ENCODE data around the gene POGK. TPM values are rescaled to one million over a fixed set of nuclear protein-coding genes. Genes with fewer than 3 reads are reported as not detected.

POGK gene
- 27.2 and 29.8 TPM in 2 replicates for total RNA-seq (2022)
- Bru-seq, nascent RNA = percentile 93 among the genes with signal in this experiment
- BruChase-seq, experiment 1, labeled RNA remaining after a 2-hour chase = percentile 96 among the genes with signal in this experiment
- BruChase-seq, experiment 2, labeled RNA remaining after a 6-hour chase = percentile 87 among the genes with signal in this experiment
- long read RNA-seq, full-length matches to known transcripts = 4 of 16 reads
- long read RNA-seq, partial matches to known transcripts = 7 of 16 reads
- long read RNA-seq, other reads (novel, unspliced or antisense) = 5 of 16 reads

DNA sequence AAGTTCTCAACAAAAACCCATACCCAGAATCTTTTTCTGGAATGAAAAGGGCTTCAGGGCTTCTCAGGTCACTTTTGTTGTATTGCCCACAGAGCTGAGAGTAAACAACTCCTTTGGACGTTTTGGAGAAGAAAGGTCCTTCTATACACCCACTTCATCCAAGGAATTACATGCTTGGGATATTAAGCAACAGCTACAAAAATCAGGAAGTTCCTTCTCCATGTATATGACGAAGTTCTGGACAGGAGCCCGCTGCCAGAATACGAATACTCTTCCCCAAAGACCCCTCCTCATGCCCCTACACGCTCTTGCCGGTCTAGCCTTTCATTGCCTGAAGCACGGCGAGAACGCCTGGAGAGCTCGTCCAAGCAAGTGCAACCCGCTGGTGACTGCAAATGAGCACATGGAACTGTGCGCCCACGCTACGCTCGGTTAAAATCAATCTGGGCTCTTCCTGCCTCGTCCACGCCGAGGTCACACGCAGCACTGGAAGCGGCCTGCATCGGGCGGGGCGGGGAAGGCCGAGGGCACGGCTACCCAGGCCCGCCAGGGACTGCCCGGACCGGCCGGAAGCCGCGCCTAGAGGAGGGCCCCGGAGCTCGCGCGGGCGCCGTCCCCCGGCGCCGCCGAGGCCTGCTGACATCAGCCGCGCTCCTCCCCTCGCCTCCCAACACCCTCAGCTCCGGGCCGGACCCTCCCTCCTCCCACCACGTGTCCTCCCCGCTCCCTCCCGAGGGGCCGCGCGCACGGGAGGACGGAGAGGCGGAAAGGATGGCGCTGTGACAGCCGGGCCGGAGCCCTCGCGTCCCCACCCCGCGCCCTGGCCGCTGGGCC is at the start of gene POGK:
Gene POGK, plus strand, starts transcription at position 710 of the 834 bp plus-strand sequence. CDS start 1,482 bp downstream, outside the sequence.
- H3K36me3 Mint-ChIP-seq (ENCODE audit: insufficient read depth, unreplicated experiment) = peaks cover 41% of the 10 kb centered on the region
- TF ChIP-seq, protein P1, sequence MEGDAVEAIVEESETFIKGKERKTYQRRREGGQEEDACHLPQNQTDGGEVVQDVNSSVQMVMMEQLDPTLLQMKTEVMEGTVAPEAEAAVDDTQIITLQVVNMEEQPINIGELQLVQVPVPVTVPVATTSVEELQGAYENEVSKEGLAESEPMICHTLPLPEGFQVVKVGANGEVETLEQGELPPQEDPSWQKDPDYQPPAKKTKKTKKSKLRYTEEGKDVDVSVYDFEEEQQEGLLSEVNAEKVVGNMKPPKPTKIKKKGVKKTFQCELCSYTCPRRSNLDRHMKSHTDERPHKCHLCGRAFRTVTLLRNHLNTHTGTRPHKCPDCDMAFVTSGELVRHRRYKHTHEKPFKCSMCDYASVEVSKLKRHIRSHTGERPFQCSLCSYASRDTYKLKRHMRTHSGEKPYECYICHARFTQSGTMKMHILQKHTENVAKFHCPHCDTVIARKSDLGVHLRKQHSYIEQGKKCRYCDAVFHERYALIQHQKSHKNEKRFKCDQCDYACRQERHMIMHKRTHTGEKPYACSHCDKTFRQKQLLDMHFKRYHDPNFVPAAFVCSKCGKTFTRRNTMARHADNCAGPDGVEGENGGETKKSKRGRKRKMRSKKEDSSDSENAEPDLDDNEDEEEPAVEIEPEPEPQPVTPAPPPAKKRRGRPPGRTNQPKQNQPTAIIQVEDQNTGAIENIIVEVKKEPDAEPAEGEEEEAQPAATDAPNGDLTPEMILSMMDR (IDR thresholded peaks at IDR 0.05; ENCODE audit: insufficient read depth in 1 of 2, low read depth in 1 of 2, low read length in 1 of 2, severe bottlenecking in 1 of 2, unreplicated experiment in 1 of 2) = no peak
- no TSS peak for BruUV-seq (replicated peaks)

DNA sequence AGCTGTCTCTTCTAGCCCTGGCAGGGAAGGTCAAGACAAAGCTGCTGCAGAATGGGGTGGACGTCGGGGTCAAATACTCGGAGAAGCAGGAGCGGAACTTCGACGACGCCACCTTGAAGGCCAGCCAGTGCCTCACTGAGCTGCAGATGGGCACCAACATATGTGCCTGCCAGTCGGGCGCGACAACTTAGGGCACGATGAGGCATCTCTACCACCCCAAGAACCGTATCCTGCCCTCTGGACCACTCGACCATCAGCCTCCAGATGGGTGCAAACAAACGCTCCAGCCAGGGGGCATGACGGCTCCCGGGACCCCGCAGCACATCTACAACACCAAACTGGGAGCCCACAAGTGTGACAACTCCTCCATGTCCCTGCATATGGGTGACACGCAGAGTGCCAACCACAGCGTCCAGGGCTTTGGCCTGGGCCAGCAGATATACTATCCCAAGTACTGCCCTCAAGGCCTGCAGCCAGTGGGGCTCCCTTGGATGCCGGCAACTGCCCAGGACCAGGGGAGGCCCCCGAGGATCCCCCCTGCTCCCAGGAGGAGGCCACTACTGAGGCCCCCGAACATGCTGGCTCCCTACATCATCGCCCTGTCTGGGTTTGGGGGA is 42.5 kb upstream of the POGK start:
- Mint-ChIP-seq H3K4me1 (ENCODE audit: low read depth, unreplicated experiment) (no peaks in the 10 kb centered on the region), H3K36me3 (ENCODE audit: insufficient read depth, unreplicated experiment) (no peaks in the 10 kb centered on the region), H3K4me3 (ENCODE audit: unreplicated experiment) (no peak overlapping the region), H3K27me3 (ENCODE audit: insufficient read depth, unreplicated experiment) (peaks cover 24% of the 10 kb centered on the region), H3K9me3 (ENCODE audit: unreplicated experiment) (no peaks in the 10 kb centered on the region), H3K27ac (ENCODE audit: unreplicated experiment) (no peak overlapping the region)
- no peaks in the 10 kb centered on the region for H3K36me3 ChIP-seq (ENCODE audit: control insufficient read depth, insufficient read depth, low read length)
- DNase-seq = no peak
- TF ChIP-seq, protein P1 (IDR thresholded peaks at IDR 0.05; ENCODE audit: insufficient read depth in 1 of 2, low read depth in 1 of 2, low read length in 1 of 2, severe bottlenecking in 1 of 2, unreplicated experiment in 1 of 2) = no peak
- POLR2A ChIA-PET = no interaction called here
- H3K9me3 ChIP-seq = no peaks in the 10 kb centered on the region
- no peaks in the 10 kb centered on the region for H3K27me3 ChIP-seq (replicated peaks; ENCODE audit: control insufficient read depth, insufficient read depth, low read length)
- CTCF ChIA-PET = no interaction called here
- H3K4me1 ChIP-seq = no peaks in the 10 kb centered on the region
- no TSS peak for BruUV-seq (replicated peaks)
- intact Hi-C loops (cut with micrococcal nuclease; ENCODE audit: unreplicated experiment) = no loop called here
- H3K4me3 ChIP-seq (ENCODE audit: low read depth, low read length) = no peak overlapping the region

More for the DNA sequence above, at the start of gene POGK:
- CTCF ChIA-PET = interaction anchor here (0.7 to 1.1 kb wide), 2 partner anchors 37 to 71 kb away, joined by 3 read pairs; no protein-coding TSS in a partner anchor
- H3K4me1 Mint-ChIP-seq (ENCODE audit: low read depth, unreplicated experiment) = peaks cover 37% of the 10 kb centered on the region
- Histone ChIP-seq H3K4me3 (ENCODE audit: low read depth, low read length) (peak within 1 kb of the TSS; percentile 83), H3K36me3 (ENCODE audit: control insufficient read depth, insufficient read depth, low read length) (peaks cover 3% of the 10 kb centered on the region), H3K4me1 (peaks cover 40% of the 10 kb centered on the region), H3K27me3 (replicated peaks; ENCODE audit: control insufficient read depth, insufficient read depth, low read length) (no peaks in the 10 kb centered on the region), H3K9me3 (no peaks in the 10 kb centered on the region; the same call in 1 of the 2 replicates)
- POLR2A ChIA-PET = interaction anchor here (0.6 to 3.1 kb wide), 6 partner anchors 13 to 406 kb away, joined by 3 to 17 read pairs (median 3); partner anchors contain the start of genes POU2F1 and TADA1
- H3K27ac Mint-ChIP-seq (ENCODE audit: unreplicated experiment) = peak within 1 kb of the TSS; percentile 91
- H3K27me3 Mint-ChIP-seq (ENCODE audit: insufficient read depth, unreplicated experiment) = no peaks in the 10 kb centered on the region
- DNase-seq = peak; percentile 91 to 93
- H3K4me3 Mint-ChIP-seq (ENCODE audit: unreplicated experiment) = peak within 1 kb of the TSS; percentile 78
- no peaks in the 10 kb centered on the region for H3K9me3 Mint-ChIP-seq (ENCODE audit: unreplicated experiment)
- intact Hi-C loops (cut with micrococcal nuclease; ENCODE audit: unreplicated experiment) = no loop called here

- H3K27me3 ChIP-seq (replicated peaks; ENCODE audit: control insufficient read depth, insufficient read depth, low read length) = no peaks in the 10 kb centered on the region
- no TSS peak for BruUV-seq (replicated peaks)
- H3K9me3 ChIP-seq = no peaks in the 10 kb centered on the region
- H3K27ac Mint-ChIP-seq (ENCODE audit: unreplicated experiment) = no peak overlapping the region
- TF ChIP-seq, protein P1 (IDR thresholded peaks at IDR 0.05; ENCODE audit: insufficient read depth in 1 of 2, low read depth in 1 of 2, low read length in 1 of 2, severe bottlenecking in 1 of 2, unreplicated experiment in 1 of 2) = no peak
- no peak overlapping the region for H3K4me3 ChIP-seq (ENCODE audit: low read depth, low read length)
- peaks cover 5% of the 10 kb centered on the region for H3K4me1 Mint-ChIP-seq (ENCODE audit: low read depth, unreplicated experiment)
- H3K4me1 ChIP-seq = 0 out of 2 replicates have a peak, but pooled peaks cover 4% of the 10 kb centered on the region
- no peaks in the 10 kb centered on the region for H3K9me3 Mint-ChIP-seq (ENCODE audit: unreplicated experiment)
- POLR2A ChIA-PET = no interaction called here
- H3K27me3 Mint-ChIP-seq (ENCODE audit: insufficient read depth, unreplicated experiment) = peaks cover 2% of the 10 kb centered on the region
- H3K36me3 Mint-ChIP-seq (ENCODE audit: insufficient read depth, unreplicated experiment) = no peaks in the 10 kb centered on the region
- DNase-seq = no peak
- intact Hi-C loops (cut with micrococcal nuclease; ENCODE audit: unreplicated experiment) = no loop called here
- no peak overlapping the region for H3K4me3 Mint-ChIP-seq (ENCODE audit: unreplicated experiment)
- CTCF ChIA-PET = no interaction called here
- no peaks in the 10 kb centered on the region for H3K36me3 ChIP-seq (ENCODE audit: control insufficient read depth, insufficient read depth, low read length)
These were observed 30.3 kb upstream of the POGK start for GRCh38 chr1:166808952-166809351.

Measured in Caco-2 (cell line).